Stimulated activated CD4-positive, alpha-beta T cell treated with anti-CD3 and anti-CD28 coated beads, Interleukin-4, amount 100 ng/mL, for 24 hours (primary cell): ENCODE data around the gene ARL4D.
"Not testable (repeated sequence)": the region's sequence is repeated elsewhere in the genome, so short reads cannot be mapped to it uniquely, and the experiment has no call there.

Source experiments
- DNase-seq: peaks from one replicate; pipeline ENCODE4 v3.0.0-alpha.2; 2020

Gene ARL4D

DNA sequence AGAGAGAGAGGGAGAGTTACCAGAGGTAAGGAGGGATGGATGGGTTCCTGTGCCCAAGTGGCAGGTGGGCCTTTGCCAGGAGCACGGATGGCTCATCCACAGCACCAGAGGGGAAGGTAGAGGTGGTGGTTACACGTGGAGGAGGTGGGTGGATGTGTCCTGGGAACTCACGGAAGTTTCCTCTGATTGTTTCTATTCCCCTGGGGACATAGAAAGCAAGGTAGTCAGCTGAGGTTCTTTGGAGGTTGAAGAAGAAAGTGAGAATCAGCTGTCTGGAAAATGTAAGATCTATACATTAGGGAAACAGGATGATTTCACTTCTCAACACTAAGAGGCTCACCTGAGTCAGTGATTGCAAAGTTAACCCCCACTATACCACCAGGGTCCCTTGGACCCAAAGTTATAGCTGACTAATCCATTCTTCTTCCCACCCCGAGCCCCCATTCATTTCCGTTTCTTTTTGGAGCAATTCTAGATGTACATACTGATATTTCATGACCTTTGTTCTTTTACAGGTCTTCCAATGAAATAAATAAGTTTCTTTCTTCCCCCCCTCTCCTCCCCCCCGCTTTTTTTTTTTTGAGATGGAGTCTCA, 27.5 kb upstream of the ARL4D start:
- DNase-seq: no peak

DNA sequence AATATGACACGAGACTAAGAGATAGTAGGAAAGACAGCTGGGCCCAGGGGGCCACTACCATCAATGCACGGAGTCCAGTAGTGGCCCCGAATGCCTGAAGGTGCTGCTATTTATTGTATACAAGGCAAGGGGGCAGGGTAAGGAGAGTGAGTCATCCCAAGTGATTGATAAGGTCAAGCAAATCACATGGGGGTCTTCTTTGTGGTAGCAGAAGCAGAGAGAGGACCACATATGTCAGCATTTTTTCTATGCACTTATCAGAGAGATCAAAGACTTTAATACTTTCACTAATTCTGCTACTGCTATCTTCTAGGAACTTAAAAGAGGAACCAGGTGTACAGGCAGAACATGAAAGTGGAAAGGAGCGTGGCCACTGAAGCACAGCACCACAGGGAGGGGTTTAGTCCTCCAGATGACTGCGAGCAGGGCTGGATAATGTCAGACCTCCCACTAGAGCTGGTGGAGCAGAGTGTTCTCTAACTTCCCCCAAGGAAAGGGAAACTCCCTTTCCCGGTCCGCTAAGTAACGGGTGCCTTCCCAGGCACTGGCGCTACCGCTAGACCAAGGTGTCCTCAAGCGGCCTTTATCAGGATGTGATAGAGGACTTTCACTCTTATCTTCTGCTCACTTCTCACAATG, 26.4 kb upstream of the ARL4D start:
- no peak for DNase-seq

DNA sequence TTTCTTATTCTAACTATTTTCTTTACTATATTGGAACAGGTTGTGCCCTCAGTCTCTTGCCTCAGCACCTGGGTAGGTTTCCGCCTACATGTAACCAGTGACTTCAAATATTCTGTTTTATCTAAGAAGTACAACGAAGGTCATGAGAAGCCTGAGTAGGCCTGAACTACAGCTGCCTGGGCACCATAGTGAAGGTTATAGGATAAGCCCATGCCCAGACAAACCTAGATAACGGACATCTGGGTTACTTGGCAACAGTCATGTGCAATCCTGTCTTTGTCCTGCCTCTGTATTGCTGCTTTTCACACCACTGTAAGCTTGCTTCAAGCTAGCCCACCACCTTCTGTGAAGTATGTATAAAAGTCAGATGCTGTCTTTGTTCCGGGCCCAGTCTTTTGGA, 25.4 kb upstream of the ARL4D start:
- no peak for DNase-seq

DNA sequence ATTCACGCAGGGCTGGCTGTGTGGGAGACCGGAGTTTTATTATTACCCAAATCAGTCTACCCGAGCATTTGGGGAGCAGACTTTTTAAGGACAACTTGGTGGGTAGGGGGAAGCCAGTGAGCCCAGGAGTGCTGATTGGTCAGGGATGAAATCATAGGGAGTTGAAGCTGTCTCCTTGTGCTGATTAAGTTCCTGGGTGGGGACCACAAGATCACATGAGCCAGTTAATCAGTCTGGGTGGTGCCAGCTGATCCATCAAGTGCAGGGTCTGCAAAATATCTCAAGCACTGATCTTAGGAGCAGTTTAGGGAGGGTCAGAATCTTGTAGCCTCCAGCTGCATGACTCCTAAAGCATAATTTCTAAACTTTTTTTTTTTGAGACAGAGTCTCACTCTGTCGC, 22.9 kb upstream of the ARL4D start:
- DNase-seq: not testable (repeated sequence)

- no peak for DNase-seq
These were observed 21.6 kb upstream of the ARL4D start for GRCh38 chr17:43377056-43377810.

DNA sequence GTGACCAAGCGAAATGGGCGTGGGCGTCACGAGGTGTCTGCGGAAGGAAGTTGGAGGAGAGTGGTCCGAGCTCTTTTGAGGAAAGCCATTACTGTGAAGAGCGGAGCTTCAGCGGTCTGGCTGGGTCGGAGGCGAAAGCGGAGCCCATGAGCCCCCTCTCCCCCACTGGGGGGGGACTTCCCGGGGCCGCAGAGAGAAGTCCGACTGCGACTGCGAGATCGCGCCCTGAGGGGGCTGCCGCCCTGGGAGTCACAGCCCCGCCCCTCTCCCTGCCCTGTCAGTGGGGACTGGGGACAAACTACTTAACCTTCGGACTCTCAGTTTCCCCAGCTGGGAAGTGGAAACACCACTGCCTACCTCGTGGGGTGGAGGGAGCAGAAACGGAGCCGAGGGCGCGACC, 20.0 kb upstream of the ARL4D start:
- no peak for DNase-seq

GRCh38 chr17:43380307-43380706, 18.5 kb upstream of the ARL4D start:
- no peak for DNase-seq

GRCh38 chr17:43381204-43381603, 17.6 kb upstream of the ARL4D start:
- DNase-seq: no peak

GRCh38 chr17:43381621-43382020, 17.2 kb upstream of the ARL4D start:
- DNase-seq: no peak

DNA sequence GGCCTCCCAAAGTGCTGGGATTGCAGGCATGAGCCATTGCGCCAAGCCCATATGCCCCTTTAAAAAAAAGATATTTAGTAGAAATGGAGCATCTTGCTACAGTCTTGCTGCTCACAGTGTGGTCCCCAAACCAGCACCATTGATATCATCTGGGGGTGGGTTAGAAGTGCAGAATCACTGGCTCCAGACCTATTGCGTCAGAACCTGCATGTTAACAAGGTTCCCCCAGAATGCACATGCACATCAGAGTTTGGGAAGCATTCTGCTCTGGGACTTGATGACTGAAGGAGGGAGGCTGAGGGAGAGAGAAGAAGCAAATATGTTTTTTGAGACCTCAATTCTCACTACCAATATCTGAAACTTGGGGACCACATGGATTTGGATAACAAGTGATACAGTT, 16.0 kb upstream of the ARL4D start:
- DNase-seq: no peak

- no peak for DNase-seq
These were observed 15.4 kb upstream of the ARL4D start for GRCh38 chr17:43383372-43383771.

DNA sequence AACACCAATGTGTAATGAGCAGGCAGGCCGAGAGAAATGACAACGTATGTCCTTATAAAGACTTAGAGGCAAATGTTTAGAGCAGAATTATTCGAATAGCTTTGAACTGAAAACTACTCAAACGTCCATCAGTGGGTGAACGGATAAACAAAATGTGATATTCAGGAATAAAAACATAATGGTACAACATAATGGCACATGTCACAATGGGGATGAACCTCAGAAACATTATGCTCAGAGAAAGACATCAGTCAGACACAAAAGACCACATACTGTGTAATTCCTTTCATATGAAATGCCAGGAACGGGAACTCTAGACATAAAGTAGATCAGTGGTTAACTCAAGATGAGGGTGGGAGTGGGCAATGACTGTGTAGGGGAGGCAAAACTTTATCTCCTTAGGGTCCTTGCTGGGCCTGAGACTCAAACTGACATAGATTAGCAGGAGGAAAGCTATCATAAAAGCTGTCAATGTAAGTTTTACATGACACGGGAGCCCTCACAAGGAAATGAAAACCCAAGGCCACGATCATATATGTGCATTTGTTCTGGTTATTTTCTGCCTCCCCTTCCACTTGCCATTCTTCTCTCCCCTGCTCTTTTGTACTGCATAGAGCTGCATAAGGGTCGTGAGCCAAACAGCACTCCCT, 14.8 kb upstream of the ARL4D start:
- no peak for DNase-seq

GRCh38 chr17:43384476-43384862, 14.3 kb upstream of the ARL4D start:
- no peak for DNase-seq

GRCh38 chr17:43385046-43385831, 13.6 kb upstream of the ARL4D start:
- no peak for DNase-seq

DNA sequence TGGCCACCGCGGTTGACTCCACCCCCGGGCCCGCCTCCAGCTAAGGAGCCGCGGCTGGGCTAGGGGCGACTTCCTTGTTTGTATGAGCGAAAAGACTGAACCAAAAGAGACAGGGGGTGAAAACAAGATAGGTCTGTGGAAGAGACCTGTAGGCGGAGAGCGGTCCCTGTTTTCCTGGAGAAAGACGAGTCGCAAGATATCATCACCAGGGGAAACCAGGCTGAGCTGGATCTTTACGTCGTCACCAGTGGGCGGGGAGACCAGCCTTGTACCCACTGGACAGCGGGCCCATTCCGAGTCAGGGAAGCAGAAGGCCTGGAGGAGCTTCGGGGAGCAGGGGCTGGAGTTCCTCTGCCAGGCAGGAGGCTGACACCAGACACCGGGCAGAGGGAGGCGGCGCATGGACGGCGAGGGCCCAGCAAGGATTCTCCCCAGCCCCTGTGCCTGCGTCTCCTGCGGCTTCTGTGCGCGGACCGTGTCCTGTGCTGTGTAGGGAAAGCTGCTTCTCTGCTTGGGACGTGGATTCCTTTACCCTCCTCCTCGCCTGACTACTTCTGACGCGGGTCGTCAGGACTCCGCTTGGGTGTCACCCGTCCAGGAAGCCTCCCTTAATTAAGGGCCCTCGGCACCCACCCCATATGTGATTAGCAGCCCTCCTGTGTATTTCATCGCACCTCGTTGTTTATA, 10.3 kb upstream of the ARL4D start:
- peak; percentile 89 for DNase-seq

- DNase-seq: peak; percentile 82
These were observed 9.5 kb upstream of the ARL4D start for GRCh38 chr17:43389046-43389947.

- no peak for DNase-seq
These were observed 6.4 kb upstream of the ARL4D start for GRCh38 chr17:43392397-43392796.

GRCh38 chr17:43393944-43394482, 4.8 kb upstream of the ARL4D start:
- DNase-seq: peak; percentile 94

DNA sequence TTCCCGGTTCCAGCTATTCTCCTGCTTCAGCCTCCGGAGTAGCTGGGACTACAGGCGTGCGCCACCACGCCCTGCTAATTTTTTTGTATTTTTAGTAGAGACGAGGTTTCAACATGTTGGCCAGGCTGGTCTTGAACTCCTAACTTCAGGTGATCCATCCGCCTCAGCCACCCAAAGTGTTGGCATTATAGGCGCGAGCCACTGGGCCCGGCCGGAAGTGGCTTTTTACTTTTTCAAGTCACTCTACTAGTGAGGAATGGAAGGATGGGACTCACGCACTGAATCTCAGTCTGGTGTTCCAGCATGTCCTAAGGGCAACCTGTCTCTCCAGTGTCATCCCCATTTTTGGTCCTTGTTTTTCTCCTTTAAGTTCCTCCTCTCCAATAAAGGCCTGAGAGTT, 4.1 kb upstream of the ARL4D start:
- not testable (repeated sequence) for DNase-seq

DNA sequence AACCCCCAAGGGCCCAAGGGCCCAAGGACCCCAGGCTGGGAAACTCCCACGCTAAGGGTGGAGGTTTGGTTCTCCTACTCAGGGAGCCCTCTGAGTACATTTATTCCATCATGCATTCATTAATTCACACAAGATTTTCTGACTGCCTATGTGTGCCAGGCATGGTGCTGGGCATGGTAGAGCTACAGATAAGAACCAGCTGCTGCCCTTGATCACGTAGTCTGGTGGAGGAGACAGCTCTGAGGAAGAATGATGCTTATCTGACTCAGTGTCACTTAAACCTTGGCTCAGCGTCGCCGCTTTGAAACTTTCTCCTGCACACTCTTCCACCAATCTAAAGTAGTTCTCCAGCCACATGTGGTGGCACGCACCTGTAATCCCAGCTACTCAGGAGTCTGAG, 3.6 kb upstream of the ARL4D start:
- no peak for DNase-seq

GRCh38 chr17:43396491-43397060, 2.2 kb upstream of the ARL4D start:
- DNase-seq: no peak
